ENCODE results near the gene JUND. TPM values are rescaled to one million over a fixed set of nuclear protein-coding genes. Genes with fewer than 3 reads are reported as not detected.

Gene JUND
- total and polyA plus RNA-seq, 4 experiments from 2014 or later: 16.5 to 163 (median 148) TPM

GRCh38 chr19:18280247-18281081, 958 bp downstream of the JUND start:
- H3K4me3 ChIP-seq (ENCODE audit: low read length in 2 of 2): peak overlapping the region; percentile 79 to 85
- peak overlapping the region; percentile 98 for H3K27ac ChIP-seq (ENCODE audit: low read depth, low read length)
- H3K27me3 ChIP-seq (ENCODE audit: insufficient read depth, low read length): no peaks in the 10 kb centered on the region
- peaks cover 15% of the 10 kb centered on the region for H3K36me3 ChIP-seq (ENCODE audit: insufficient read depth, low read length)
- DNase-seq: peak; percentile 86 to 90 (median 87)
- H3K9me3 ChIP-seq (ENCODE audit: control insufficient read depth in 1 of 2, low read length in 2 of 2): no peaks in the 10 kb centered on the region
- CTCF ChIA-PET (ENCODE audit: partially characterized antibody): interaction anchor here (0.7 to 18.3 kb wide), 20 partner anchors 9 to 189 kb away, joined by 3 to 542 read pairs (median 18); partner anchors contain the start of genes LSM4 and SSBP4
- Mint-ChIP-seq H3K27ac (peak overlapping the region; percentile 97 to 100 (median 99)), H3K36me3 (peaks cover 14 to 38% of the 10 kb centered on the region in 2 donors), H3K4me3 (peak overlapping the region; percentile 88 to 99 (median 97)), H3K27me3 (peaks cover 0 to 6% of the 10 kb centered on the region in 2 donors), H3K9me3 (peaks cover 0 to 36% (median 3%) of the 10 kb centered on the region in 8 donors), H3K4me1 (peaks cover 27 to 58% (median 44%) of the 10 kb centered on the region in 4 donors)
- H3K4me1 ChIP-seq (ENCODE audit: insufficient read depth, low read length): peaks cover 56% of the 10 kb centered on the region
- intact Hi-C loops (cut with micrococcal nuclease): loop anchor here (1.0 to 2.0 kb wide), 3 partner anchors 14 to 76 kb away; partner anchors contain the start of gene RAB3A
- POLR2A ChIA-PET (ENCODE audit: partially characterized antibody): interaction anchor here (0.7 to 27.2 kb wide), 56 partner anchors 10 to 1956 kb away, joined by 3 to 1691 read pairs (median 5); partner anchors contain the start of genes ARRDC2, CCDC124, FKBP8 and GDF15

DNA sequence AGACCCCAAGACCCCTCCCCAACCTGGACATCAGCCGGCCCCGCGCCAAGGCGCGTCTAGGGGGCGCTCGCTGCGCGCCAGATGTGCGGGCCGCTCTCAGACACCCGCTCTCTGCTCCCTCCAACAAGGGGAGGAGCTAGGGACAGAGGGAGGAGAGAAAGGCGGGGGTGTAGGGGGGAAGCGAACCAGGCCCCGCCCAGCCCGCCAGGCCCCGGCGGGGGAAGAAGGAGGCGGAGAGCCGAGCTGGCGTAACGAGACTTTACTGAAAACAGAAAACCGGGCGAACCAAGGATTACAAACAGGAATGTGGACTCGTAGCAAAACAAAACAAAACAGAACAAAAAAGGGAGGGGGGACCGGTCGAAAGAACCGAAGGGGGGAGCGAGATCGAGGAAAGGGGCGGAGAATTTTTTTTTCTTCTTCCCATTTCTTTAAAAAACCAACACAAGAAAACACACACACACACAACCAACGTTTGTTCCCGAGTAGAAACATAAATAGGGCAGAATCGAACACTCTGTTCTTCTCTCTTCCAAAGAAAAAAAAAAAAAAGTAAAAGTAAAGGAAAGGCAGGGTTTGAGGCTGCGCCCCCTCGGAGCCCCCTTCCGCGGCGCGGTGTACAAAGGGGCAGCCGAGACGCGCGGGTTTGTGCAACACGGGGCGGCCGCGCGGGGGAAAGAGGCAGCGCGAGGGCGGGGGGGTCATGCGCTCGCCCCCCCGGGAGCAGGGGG, 1.7 kb downstream of the JUND start:
- H3K4me1 ChIP-seq (ENCODE audit: insufficient read depth, low read length): peaks cover 56% of the 10 kb centered on the region
- H3K4me3 Mint-ChIP-seq: peak overlapping the region; percentile 87 to 99 (median 97)

DNA sequence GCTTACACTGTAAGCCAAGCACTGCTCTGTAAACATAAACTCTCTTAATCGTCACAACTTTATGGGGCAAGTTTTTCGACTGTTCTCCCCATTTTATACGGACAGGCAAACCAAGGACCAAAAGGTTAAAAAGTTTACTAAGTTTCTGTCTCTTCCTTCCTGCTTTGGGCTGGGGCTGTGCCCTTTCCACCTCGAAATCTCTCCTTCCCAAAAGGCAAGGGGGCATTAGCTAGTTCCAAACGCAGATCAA, 2.2 kb downstream of the JUND start:
- H3K4me1 ChIP-seq (ENCODE audit: insufficient read depth, low read length): peaks cover 58% of the 10 kb centered on the region
- peaks cover 20% of the 10 kb centered on the region for H3K36me3 ChIP-seq (ENCODE audit: insufficient read depth, low read length)
- peak overlapping the region; percentile 87 to 99 (median 97) for H3K4me3 Mint-ChIP-seq
- no peaks in the 10 kb centered on the region for H3K27me3 ChIP-seq (ENCODE audit: insufficient read depth, low read length)
- H3K27me3 Mint-ChIP-seq: peaks cover 0 to 6% of the 10 kb centered on the region in 2 donors
- intact Hi-C loops (cut with micrococcal nuclease): loop anchor here (1.0 kb wide), 2 partner anchors 44 to 49 kb away; partner anchors contain the start of gene LSM4
- peaks cover 14 to 48% of the 10 kb centered on the region in 2 donors for H3K36me3 Mint-ChIP-seq
- no peaks in the 10 kb centered on the region for H3K9me3 ChIP-seq (ENCODE audit: control insufficient read depth in 1 of 2, low read length in 2 of 2)
- peaks cover 23 to 59% (median 45%) of the 10 kb centered on the region in 4 donors for H3K4me1 Mint-ChIP-seq
- peaks cover 0 to 47% (median 3%) of the 10 kb centered on the region in 8 donors for H3K9me3 Mint-ChIP-seq
- ChIA-PET CTCF (ENCODE audit: partially characterized antibody) (interaction anchor here (0.7 to 18.3 kb wide), 36 partner anchors 9 to 188 kb away, joined by 3 to 542 read pairs (median 8); partner anchors contain the start of genes LSM4, MPV17L2, RAB3A and SSBP4), POLR2A (ENCODE audit: partially characterized antibody) (interaction anchor here (0.6 to 27.2 kb wide), 29 partner anchors 9 to 640 kb away, joined by 3 to 1691 read pairs (median 11); partner anchors contain the start of genes ARRDC2, COPE, DDX49 and GDF15)
- H3K27ac ChIP-seq (ENCODE audit: low read depth, low read length): peak overlapping the region; percentile 98
- DNase-seq: no peak
- H3K27ac Mint-ChIP-seq: peak overlapping the region; percentile 92 to 100 (median 99)
- H3K4me3 ChIP-seq (ENCODE audit: low read length in 2 of 2): peak overlapping the region; percentile 83 to 85

More for the DNA sequence above, 1.7 kb downstream of the JUND start:
- peak overlapping the region; percentile 92 to 100 (median 99) for H3K27ac Mint-ChIP-seq
- CTCF ChIA-PET (ENCODE audit: partially characterized antibody): interaction anchor here (0.6 to 18.3 kb wide), 40 partner anchors 9 to 189 kb away, joined by 3 to 542 read pairs (median 6); partner anchors contain the start of genes LSM4, MPV17L2, RAB3A and SSBP4
- intact Hi-C loops (cut with micrococcal nuclease): loop anchor here (1.0 to 2.0 kb wide), 3 partner anchors 44 to 75 kb away; partner anchors contain the start of genes LSM4 and RAB3A
- H3K4me1 Mint-ChIP-seq: peaks cover 21 to 58% (median 44%) of the 10 kb centered on the region in 4 donors
- peaks cover 14 to 44% of the 10 kb centered on the region in 2 donors for H3K36me3 Mint-ChIP-seq
- H3K27me3 Mint-ChIP-seq: peaks cover 0 to 6% of the 10 kb centered on the region in 2 donors
- H3K27ac ChIP-seq (ENCODE audit: low read depth, low read length): peak overlapping the region; percentile 98
- H3K9me3 ChIP-seq (ENCODE audit: control insufficient read depth in 1 of 2, low read length in 2 of 2): no peaks in the 10 kb centered on the region
- peaks cover 0 to 42% (median 3%) of the 10 kb centered on the region in 8 donors for H3K9me3 Mint-ChIP-seq
- POLR2A ChIA-PET (ENCODE audit: partially characterized antibody): interaction anchor here (0.6 to 27.2 kb wide), 46 partner anchors 9 to 640 kb away, joined by 3 to 1691 read pairs (median 4); partner anchors contain the start of genes ARRDC2, COPE, DDX49 and GDF15
- no peaks in the 10 kb centered on the region for H3K27me3 ChIP-seq (ENCODE audit: insufficient read depth, low read length)
- H3K36me3 ChIP-seq (ENCODE audit: insufficient read depth, low read length): peaks cover 20% of the 10 kb centered on the region
- peak; percentile 92 to 95 (median 94) for DNase-seq
- H3K4me3 ChIP-seq (ENCODE audit: low read length in 2 of 2): peak overlapping the region; percentile 83 to 85

GRCh38 chr19:18278521-18279265, 2.7 kb downstream of the JUND start:
- DNase-seq: peak; percentile 60 to 73 (median 68)
- CTCF ChIA-PET (ENCODE audit: partially characterized antibody): interaction anchor here (0.7 to 18.3 kb wide), 34 partner anchors 8 to 188 kb away, joined by 3 to 542 read pairs (median 8); partner anchors contain the start of genes LSM4, RAB3A and SSBP4
- peak overlapping the region; percentile 92 to 100 (median 99) for H3K27ac Mint-ChIP-seq
- no peaks in the 10 kb centered on the region for H3K27me3 ChIP-seq (ENCODE audit: insufficient read depth, low read length)
- H3K4me1 ChIP-seq (ENCODE audit: insufficient read depth, low read length): peaks cover 60% of the 10 kb centered on the region
- no peaks in the 10 kb centered on the region for H3K9me3 ChIP-seq (ENCODE audit: control insufficient read depth in 1 of 2, low read length in 2 of 2)
- intact Hi-C loops (cut with micrococcal nuclease): loop anchor here (1.0 kb wide), 2 partner anchors 45 to 50 kb away; partner anchors contain the start of gene LSM4
- POLR2A ChIA-PET (ENCODE audit: partially characterized antibody): interaction anchor here (0.6 to 27.2 kb wide), 27 partner anchors 8 to 641 kb away, joined by 3 to 1691 read pairs (median 11); partner anchors contain the start of genes ARRDC2, COPE, DDX49 and GDF15
- peaks cover 14 to 48% of the 10 kb centered on the region in 2 donors for H3K36me3 Mint-ChIP-seq
- peak overlapping the region; percentile 98 for H3K27ac ChIP-seq (ENCODE audit: low read depth, low read length)
- H3K4me1 Mint-ChIP-seq: peaks cover 23 to 62% (median 47%) of the 10 kb centered on the region in 4 donors
- peaks cover 0 to 6% of the 10 kb centered on the region in 2 donors for H3K27me3 Mint-ChIP-seq
- H3K36me3 ChIP-seq (ENCODE audit: insufficient read depth, low read length): peaks cover 20% of the 10 kb centered on the region
- peak overlapping the region; percentile 87 to 99 (median 97) for H3K4me3 Mint-ChIP-seq
- peak overlapping the region; percentile 83 to 85 for H3K4me3 ChIP-seq (ENCODE audit: low read length in 2 of 2)
- H3K9me3 Mint-ChIP-seq: peaks cover 0 to 51% (median 3%) of the 10 kb centered on the region in 8 donors

DNA sequence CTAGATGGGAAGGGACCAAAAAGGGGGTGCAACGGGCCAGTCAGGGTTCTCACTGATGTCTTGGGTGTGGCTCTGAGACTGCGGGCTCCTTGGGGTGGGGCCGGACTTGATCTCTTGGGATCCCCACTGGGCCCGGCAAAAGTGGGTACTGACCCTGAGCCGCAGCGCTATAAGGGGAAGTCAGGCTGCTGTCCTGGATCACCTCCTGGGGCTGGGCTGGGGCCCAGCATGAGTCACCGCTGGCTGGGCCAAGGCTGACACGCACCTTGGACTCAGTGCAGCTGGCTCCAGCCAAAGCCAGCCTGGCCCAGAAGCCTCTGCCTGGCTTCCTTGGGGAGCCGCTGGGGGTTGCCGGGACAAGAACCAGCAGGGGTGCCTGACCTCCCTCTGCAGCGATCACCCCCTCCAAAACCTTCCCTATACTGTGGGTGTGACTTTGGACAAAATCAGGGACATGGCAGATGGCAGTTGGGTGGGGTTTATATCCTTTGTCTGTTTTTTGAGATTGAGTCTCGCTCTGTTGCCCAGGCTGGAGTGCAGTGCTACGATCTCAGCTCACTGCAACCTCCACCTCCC, 6.6 kb downstream of the JUND start:
- no peaks in the 10 kb centered on the region for H3K27me3 ChIP-seq (ENCODE audit: insufficient read depth, low read length)

More for the DNA sequence above, 6.6 kb downstream of the JUND start:
- Histone ChIP-seq H3K9me3 (ENCODE audit: control insufficient read depth in 1 of 2, low read length in 2 of 2) (no peaks in the 10 kb centered on the region), H3K4me1 (ENCODE audit: insufficient read depth, low read length) (peaks cover 45% of the 10 kb centered on the region), H3K27ac (ENCODE audit: low read depth, low read length) (no peak overlapping the region), H3K36me3 (ENCODE audit: insufficient read depth, low read length) (peaks cover 20% of the 10 kb centered on the region), H3K4me3 (ENCODE audit: low read length in 2 of 2) (no peak overlapping the region)
- DNase-seq: peak in 4 of 5 donors; percentile 52 to 68 (median 58)
- ChIA-PET CTCF (ENCODE audit: partially characterized antibody) (interaction anchor here (0.9 to 18.3 kb wide), 7 partner anchors 20 to 162 kb away, joined by 3 to 542 read pairs (median 5); partner anchors contain the start of gene LSM4), POLR2A (ENCODE audit: partially characterized antibody) (interaction anchor here (0.6 to 27.2 kb wide), 4 partner anchors 19 to 114 kb away, joined by 3 to 1691 read pairs (median 529); partner anchors contain the start of gene LSM4)
- Mint-ChIP-seq H3K36me3 (peaks cover 14 to 48% of the 10 kb centered on the region in 2 donors), H3K4me3 (peak overlapping the region; percentile 21 to 59 (median 48)), H3K4me1 (peaks cover 24 to 60% (median 42%) of the 10 kb centered on the region in 4 donors), H3K27me3 (peaks cover 0 to 6% of the 10 kb centered on the region in 2 donors), H3K27ac (peak overlapping the region in 6 of 7 donors; percentile 71 to 100 (median 90)), H3K9me3 (peaks cover 0 to 64% (median 2%) of the 10 kb centered on the region in 8 donors)
- intact Hi-C loops (cut with micrococcal nuclease): no loop called here

Measured in CD4-positive, alpha-beta memory T cell (primary cell).